Spleen (tissue), 11 donors: ENCODE results near the gene LIN7B. TPM values are rescaled to one million over a fixed set of nuclear protein-coding genes. Genes with fewer than 3 reads are reported as not detected.

ENCODE experiments used
- DNase-seq: peaks from one replicate; pipeline ENCODE4 v3.0.0-alpha.2; 2020
- H3K27ac ChIP-seq, 8 donors: fragments of 200-600 bp; sonication (generic) in 7 of 8; 1 replicate in 4 of 8; 2 replicates in 4 of 8; pipeline versions ENCODE4 v1.5.0 to v1.8.0; 2016 to 2021; ENCODE audit warnings: inconsistent platforms in 4 of 8, mild to moderate bottlenecking in 4 of 8, moderate library complexity in 1 of 8
- H3K27me3 ChIP-seq, 7 donors: fragments of 200-600 bp; sonication (generic) in 6 of 7; replicated peaks in 1 of 7; 1 replicate in 4 of 7; 2 replicates in 3 of 7; pipeline versions ENCODE4 v1.5.0 to v1.8.0; 2016 to 2021; ENCODE audit warnings: inconsistent platforms in 3 of 7, mild to moderate bottlenecking in 1 of 7
- H3K36me3 ChIP-seq, 6 donors: fragments of 200-600 bp; sonication (generic) in 5 of 6; 1 replicate in 4 of 6; 2 replicates in 2 of 6; pipeline versions ENCODE4 v1.5.0 to v1.8.0; 2016 to 2021; ENCODE audit warnings: inconsistent platforms in 2 of 6
- H3K4me1 ChIP-seq, 6 donors: fragments of 200-600 bp; sonication (generic) in 5 of 6; 1 replicate in 3 of 6; 2 replicates in 3 of 6; pipeline versions ENCODE4 v1.5.0 to v1.8.0; 2016 to 2021; ENCODE audit warnings: inconsistent platforms in 3 of 6
- H3K4me3 ChIP-seq, 8 donors: fragments of 200-600 bp; sonication (generic) in 7 of 8; 1 replicate in 4 of 8; 2 replicates in 4 of 8; pipeline versions ENCODE4 v1.5.0 to v1.8.0; 2016 to 2021; ENCODE audit warnings: inconsistent platforms in 4 of 8, mild to moderate bottlenecking in 4 of 8, moderate library complexity in 2 of 8
- H3K9me3 ChIP-seq, 8 donors: fragments of 200-600 bp; sonication (generic) in 7 of 8; 1 replicate in 4 of 8; 2 replicates in 4 of 8; pipeline versions ENCODE4 v1.5.0 to v1.8.0; 2016 to 2021; ENCODE audit warnings: inconsistent platforms in 4 of 8
- CTCF ChIP-seq, 11 experiments: fragments of 200-600 bp in 7 of 11; fragments of 450-650 bp in 4 of 11; sonication (generic) in 4 of 11; IDR thresholded peaks in 8 of 11; conservative IDR thresholded peaks in 3 of 11; 1 replicate in 7 of 11; 2 replicates in 4 of 11; pipeline versions ENCODE4 v1.4.0 to v1.8.0; 2016 to 2021; ENCODE audit warnings: antibody characterized with exemption in 11 of 11, inconsistent platforms in 4 of 11, mild to moderate bottlenecking in 1 of 11
- POLR2A ChIP-seq, 3 donors: fragments of 450-650 bp; IDR thresholded peaks; one replicate each; pipeline ENCODE4 v1.5.1; 2017; ENCODE audit warnings: antibody characterized with exemption in 3 of 3, mild to moderate bottlenecking in 1 of 3
- POLR2AphosphoS5 ChIP-seq, 3 donors: sonication (generic); formaldehyde crosslinking; IDR thresholded peaks; one replicate each; pipeline ENCODE4 v1.5.1; 2017; ENCODE audit warnings: antibody characterized with exemption in 3 of 3
- WGBS, 5 donors: extraction: QIAGEN DNeasy Blood & Tissue Kit in 3 of 5; methylation state at CpG; one replicate each; pipeline versions ENCODE4 v1.1.5 to v1.1.7; 2013 to 2018; 5-methylcytosine and 5-hydroxymethylcytosine counted together
- intact Hi-C: fragments of 100-400 bp; cut with DNase I; formaldehyde crosslinking; loops from one replicate; pipeline ENCODE4 v1.15.0; 2023; ENCODE audit warnings: low total_unique reads
- polyA plus RNA-seq, 3 donors: library from polyadenylated mRNA; stranded (reverse); fragments of 200-250 nt; gene quantifications; one replicate each; pipeline ENCODE4 v1.2.1, GENCODE V29; 2013
- total RNA-seq, 7 donors: library from RNA; depleted of rRNA in 3 of 7; stranded (reverse); fragments of >200 nt in 3 of 7; fragmentation: NEBNext Ultra II Directional in 4 of 7; extraction: Animal tissue kit (Norgen Biotek cat#: 25700) in 4 of 7; gene quantifications; one replicate each; pipeline versions ENCODE4 v1.1.0 to v1.2.1, GENCODE V29; 2016 to 2021
- donor health status: healthy with polysubstance abuse.
- donor health status: DM: no; HTN: no; CAD: no; lungs with moderate emphysema.
- donor health status: DM: no; HTN: no; CAD: no.
- donor health status: Bipolar disorder and iron deficiency.
- donor health status: healthy.
- donor health status: DM: no; HTN: no; CAD: no.
- donor health status: DM: yes; HTN: yes; CAD: no.

LIN7B gene
- total and polyA plus RNA-seq, 10 donors, result 2.7 to 9.6 (median 6.4) TPM

- TF ChIP-seq POLR2AphosphoS5 (IDR thresholded peaks at IDR 0.05) (no peak), POLR2A (IDR thresholded peaks at IDR 0.05) (no peak), CTCF (IDR thresholded peaks at IDR 0.05 in 8 of 11, conservative IDR thresholded peaks at IDR 0.05 in 3 of 11) (no peak)
- Histone ChIP-seq H3K4me1 (peaks cover 21 to 60% (median 41%) of the 10 kb centered on the region in 6 donors), H3K9me3 (no peaks in the 10 kb centered on the region), H3K36me3 (peaks cover 2 to 50% (median 35%) of the 10 kb centered on the region in 6 donors), H3K27ac (peak overlapping the region in 5 of 8 donors; percentile 89 to 96 (median 93)), H3K27me3 (no peaks in the 10 kb centered on the region), H3K4me3 (peak overlapping the region; percentile 75 to 99 (median 95))
- DNase-seq, result no peak
- intact Hi-C loops, result no loop called here
- WGBS, 5 donors, result 47 to 57% (median 55%) methylated on average over 11 of the region's 11 CpGs
Observed at GRCh38 chr19:49086296-49086695, 27.9 kb upstream of the LIN7B start.

GRCh38 chr19:49091391-49092038 is 22.7 kb upstream of the LIN7B start:
- H3K9me3 ChIP-seq, result no peaks in the 10 kb centered on the region
- peaks cover 13 to 67% (median 33%) of the 10 kb centered on the region in 6 donors for H3K4me1 ChIP-seq
- H3K36me3 ChIP-seq, result peaks cover 15 to 100% (median 87%) of the 10 kb centered on the region in 6 donors
- no peak overlapping the region for H3K4me3 ChIP-seq
- H3K27me3 ChIP-seq, result no peaks in the 10 kb centered on the region
- H3K27ac ChIP-seq, result no peak overlapping the region
- 84 to 92% (median 91%) methylated on average over 17 of the region's 17 CpGs for WGBS, 5 donors
- intact Hi-C loops, result loop anchor here (10.0 kb wide), 1 partner anchor 53 kb away; no protein-coding TSS in a partner anchor
- TF ChIP-seq POLR2A (IDR thresholded peaks at IDR 0.05), result no peak
- no peak for TF ChIP-seq POLR2AphosphoS5 (IDR thresholded peaks at IDR 0.05)
- no peak for TF ChIP-seq CTCF (IDR thresholded peaks at IDR 0.05 in 8 of 11, conservative IDR thresholded peaks at IDR 0.05 in 3 of 11)
- DNase-seq, result no peak

GRCh38 chr19:49092686-49093085 is 21.5 kb upstream of the LIN7B start:
- TF ChIP-seq CTCF (IDR thresholded peaks at IDR 0.05 in 8 of 11, conservative IDR thresholded peaks at IDR 0.05 in 3 of 11), result no peak
- no peak for TF ChIP-seq POLR2A (IDR thresholded peaks at IDR 0.05)
- no peak for TF ChIP-seq POLR2AphosphoS5 (IDR thresholded peaks at IDR 0.05)
- Histone ChIP-seq H3K9me3 (no peaks in the 10 kb centered on the region), H3K36me3 (peaks cover 15 to 100% (median 92%) of the 10 kb centered on the region in 6 donors), H3K27me3 (no peaks in the 10 kb centered on the region), H3K27ac (no peak overlapping the region), H3K4me3 (no peak overlapping the region), H3K4me1 (peaks cover 5 to 64% (median 26%) of the 10 kb centered on the region in 6 donors)
- DNase-seq, result no peak
- 94 to 97% (median 96%) methylated on average over 6 of the region's 6 CpGs for WGBS, 5 donors
- intact Hi-C loops, result loop anchor here (10.0 kb wide), 1 partner anchor 52 kb away; no protein-coding TSS in a partner anchor
